GM12874 (cell line): Measurements from ENCODE around the gene LZTS3.

Experiments
- TF ChIP-seq, protein P1 (sequence below): IDR thresholded peaks from 2 replicates; pipeline ENCODE4 v1.5.1; 2011; ENCODE audit warnings: low read depth, mild to moderate bottlenecking, control low read depth, low read length, moderate library complexity; ENCODE audit not compliant: insufficient read depth

LZTS3 gene

GRCh38 chr20:3166913-3167342, 6.4 kb downstream of the LZTS3 start:
- TF ChIP-seq, protein P1, sequence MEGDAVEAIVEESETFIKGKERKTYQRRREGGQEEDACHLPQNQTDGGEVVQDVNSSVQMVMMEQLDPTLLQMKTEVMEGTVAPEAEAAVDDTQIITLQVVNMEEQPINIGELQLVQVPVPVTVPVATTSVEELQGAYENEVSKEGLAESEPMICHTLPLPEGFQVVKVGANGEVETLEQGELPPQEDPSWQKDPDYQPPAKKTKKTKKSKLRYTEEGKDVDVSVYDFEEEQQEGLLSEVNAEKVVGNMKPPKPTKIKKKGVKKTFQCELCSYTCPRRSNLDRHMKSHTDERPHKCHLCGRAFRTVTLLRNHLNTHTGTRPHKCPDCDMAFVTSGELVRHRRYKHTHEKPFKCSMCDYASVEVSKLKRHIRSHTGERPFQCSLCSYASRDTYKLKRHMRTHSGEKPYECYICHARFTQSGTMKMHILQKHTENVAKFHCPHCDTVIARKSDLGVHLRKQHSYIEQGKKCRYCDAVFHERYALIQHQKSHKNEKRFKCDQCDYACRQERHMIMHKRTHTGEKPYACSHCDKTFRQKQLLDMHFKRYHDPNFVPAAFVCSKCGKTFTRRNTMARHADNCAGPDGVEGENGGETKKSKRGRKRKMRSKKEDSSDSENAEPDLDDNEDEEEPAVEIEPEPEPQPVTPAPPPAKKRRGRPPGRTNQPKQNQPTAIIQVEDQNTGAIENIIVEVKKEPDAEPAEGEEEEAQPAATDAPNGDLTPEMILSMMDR: no peak

- TF ChIP-seq, protein P1: no peak
These were observed 6.9 kb downstream of the LZTS3 start for GRCh38 chr20:3166338-3166912.

DNA sequence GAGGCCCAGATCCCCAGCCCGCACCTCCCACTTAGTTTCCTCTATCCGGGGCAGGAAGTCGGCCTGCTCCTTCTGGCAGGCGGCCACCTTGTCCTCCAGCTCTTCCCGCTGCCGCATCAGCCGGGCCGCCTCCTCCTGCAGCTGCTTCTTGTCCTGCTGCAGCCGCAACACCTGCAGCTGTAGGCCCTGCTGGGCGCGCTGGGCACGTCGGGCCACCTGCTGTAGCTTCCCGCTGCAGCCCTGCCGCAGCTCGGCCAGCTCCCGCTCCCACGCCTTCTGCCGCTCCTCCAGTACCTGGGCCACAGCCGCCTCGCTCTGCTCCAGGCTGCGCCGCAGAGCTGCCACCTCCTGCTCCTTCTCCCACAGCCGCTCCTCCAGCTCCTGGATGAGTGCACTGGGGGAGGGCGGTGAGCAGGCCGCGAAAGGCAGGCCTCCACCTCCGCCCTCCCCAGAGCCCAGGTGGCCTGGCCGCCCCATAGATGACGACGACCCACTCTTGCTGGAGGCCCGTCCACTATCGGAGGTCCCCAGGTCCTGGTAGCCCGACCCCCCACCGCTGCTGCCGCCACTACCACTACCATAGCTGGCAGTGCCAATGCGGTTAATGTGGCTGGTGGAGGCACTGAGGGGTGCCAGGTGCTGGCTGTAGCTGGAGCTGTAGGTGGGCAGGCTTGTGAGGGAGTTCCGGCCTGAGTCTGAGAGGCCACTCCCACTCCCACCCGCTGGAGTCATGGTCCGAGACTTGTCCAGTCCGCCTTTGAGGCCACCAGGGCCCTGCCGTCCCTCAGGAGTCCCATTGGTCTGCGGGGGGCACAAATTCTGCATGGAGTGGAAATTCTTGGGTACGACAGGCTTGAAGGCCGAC, 7.6 kb downstream of the LZTS3 start:
- TF ChIP-seq, protein P1: no peak

- TF ChIP-seq, protein P1: no peak
These were observed 8.5 kb downstream of the LZTS3 start for GRCh38 chr20:3164763-3165410.

DNA sequence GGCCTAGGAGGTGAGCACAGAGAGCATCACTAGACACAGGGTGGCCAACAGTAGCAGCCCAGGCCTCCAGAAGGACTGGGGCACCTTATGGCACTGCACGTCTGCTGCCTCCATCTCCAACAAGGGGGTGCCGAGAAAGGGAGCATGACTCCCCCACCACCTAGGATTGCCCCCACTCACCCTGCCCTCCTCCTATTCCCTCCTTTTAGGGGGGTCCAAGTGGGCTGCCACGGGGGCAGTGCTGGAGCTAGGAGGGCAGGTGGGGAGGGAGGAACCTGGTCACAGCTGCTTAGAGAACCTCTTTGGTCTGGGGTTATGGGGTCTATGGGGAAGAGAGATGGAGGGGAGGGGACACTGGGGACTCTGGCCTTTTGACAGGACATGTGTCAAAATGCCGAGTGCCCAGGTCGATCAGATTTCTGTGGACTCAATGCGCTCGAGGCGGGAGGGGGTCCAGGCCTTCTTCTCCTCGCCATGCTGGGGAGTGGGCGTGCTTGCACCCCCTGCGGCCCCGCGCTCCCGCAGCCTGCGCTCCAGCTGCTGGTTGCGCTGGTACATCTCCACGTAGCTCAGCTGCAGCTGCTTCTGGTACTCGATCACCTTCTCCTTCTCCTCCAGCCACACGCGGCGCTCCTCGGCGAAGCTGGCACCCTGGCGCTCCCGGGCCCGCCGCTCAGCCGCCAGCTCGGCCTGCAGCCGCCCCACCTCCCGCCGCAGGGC, 9.1 kb downstream of the LZTS3 start:
- TF ChIP-seq, protein P1: no peak

GRCh38 chr20:3163099-3164042, 10.0 kb downstream of the LZTS3 start:
- TF ChIP-seq, protein P1: no peak
